Right lung (tissue), 10 donors: ENCODE results near the gene ADAR. TPM values are rescaled to one million over a fixed set of nuclear protein-coding genes. Genes with fewer than 3 reads are reported as not detected.
A peak's percentile ranks its signal among the peaks of the same experiment; 100 is the strongest.
"Not testable (repeated sequence)": the region's sequence is repeated elsewhere in the genome, so short reads cannot be mapped to it uniquely, and the experiment has no call there.

Experiments
- DNase-seq, 2 donors: peaks; one replicate each; pipeline ENCODE4 v3.0.0-alpha.2; 2013
- long read RNA-seq, 8 donors: transcript quantifications; one replicate each; lab custom pipeline, GENCODE V29; 2026
- polyA plus RNA-seq, 5 donors: library from polyadenylated mRNA; unstranded; fragments of 120-200 nt; gene quantifications; one replicate each; pipeline versions ENCODE4 v1.2.1 to v1.2.3, GENCODE V29; 2013; ENCODE audit warnings: inconsistent platforms in 1 of 5, low replicate concordance in 1 of 5; ENCODE audit not compliant: insufficient read length in 5 of 5, insufficient read depth in 1 of 5

ADAR gene
- 100 to 1,000 TPM; 123 to 154 (median 139) TPM for polyA plus RNA-seq
- long read RNA-seq, donor 1, full-length matches to known transcripts = 5 of 46 reads
- long read RNA-seq, donor 1, partial matches to known transcripts = 41 of 46 reads
- long read RNA-seq, donor 1, other reads (novel, unspliced or antisense) = 0 of 46 reads
- long read RNA-seq, donor 2, full-length matches to known transcripts = 2 of 7 reads
- long read RNA-seq, donor 2, partial matches to known transcripts = 5 of 7 reads
- long read RNA-seq, donor 2, other reads (novel, unspliced or antisense) = 0 of 7 reads
- long read RNA-seq, donor 3, full-length matches to known transcripts = 3 of 13 reads
- long read RNA-seq, donor 3, partial matches to known transcripts = 10 of 13 reads
- long read RNA-seq, donor 3, other reads (novel, unspliced or antisense) = 0 of 13 reads
- long read RNA-seq, donor 4, full-length matches to known transcripts = 4 of 29 reads
- long read RNA-seq, donor 4, partial matches to known transcripts = 25 of 29 reads
- long read RNA-seq, donor 4, other reads (novel, unspliced or antisense) = 0 of 29 reads
- long read RNA-seq, donor 5, full-length matches to known transcripts = 8 of 52 reads
- long read RNA-seq, donor 5, partial matches to known transcripts = 44 of 52 reads
- long read RNA-seq, donor 5, other reads (novel, unspliced or antisense) = 0 of 52 reads
- long read RNA-seq, donor 6, full-length matches to known transcripts = 9 of 22 reads
- long read RNA-seq, donor 6, partial matches to known transcripts = 13 of 22 reads
- long read RNA-seq, donor 6, other reads (novel, unspliced or antisense) = 0 of 22 reads
- long read RNA-seq, donor 7, full-length matches to known transcripts = 6 of 25 reads
- long read RNA-seq, donor 7, partial matches to known transcripts = 19 of 25 reads
- long read RNA-seq, donor 7, other reads (novel, unspliced or antisense) = 0 of 25 reads
- long read RNA-seq, donor 8, full-length matches to known transcripts = 2 of 2 reads
- long read RNA-seq, donor 8, partial matches to known transcripts = 0 of 2 reads
- long read RNA-seq, donor 8, other reads (novel, unspliced or antisense) = 0 of 2 reads

GRCh38 chr1:154607609-154608396, at the start of gene ADAR:
TSS of gene ADAR (minus strand) at chr1:154608186. CDS start at chr1:154608006, 180 bp downstream.
- peak; percentile 95 to 96 for DNase-seq

- DNase-seq = no peak
Measured at GRCh38 chr1:154657556-154657955, 49.6 kb upstream of the ADAR start.

GRCh38 chr1:154652893-154653292, 44.9 kb upstream of the ADAR start:
- no peak for DNase-seq

GRCh38 chr1:154644724-154645123, 36.7 kb upstream of the ADAR start:
- DNase-seq = not testable (repeated sequence)

GRCh38 chr1:154641534-154641933, 33.5 kb upstream of the ADAR start:
- DNase-seq = no peak

- no peak for DNase-seq
Measured at GRCh38 chr1:154639876-154640275, 31.9 kb upstream of the ADAR start.

- DNase-seq = no peak
Measured at GRCh38 chr1:154635171-154635570, 27.2 kb upstream of the ADAR start.

- no peak for DNase-seq
Measured at GRCh38 chr1:154629675-154630073, 21.7 kb upstream of the ADAR start.

- no peak for DNase-seq
Measured at GRCh38 chr1:154629061-154629674, 21.2 kb upstream of the ADAR start.

- no peak for DNase-seq
Measured at GRCh38 chr1:154628121-154628405, 20.1 kb upstream of the ADAR start.

- peak; percentile 85 to 89 for DNase-seq
Measured at GRCh38 chr1:154627257-154628120, 19.5 kb upstream of the ADAR start.

- DNase-seq = peak; percentile 11 to 20
Measured at GRCh38 chr1:154626456-154627256, 18.7 kb upstream of the ADAR start.

GRCh38 chr1:154624746-154625643, 17.0 kb upstream of the ADAR start:
- no peak for DNase-seq

GRCh38 chr1:154623358-154623757, 15.4 kb upstream of the ADAR start:
- no peak for DNase-seq

GRCh38 chr1:154622503-154623039, 14.6 kb upstream of the ADAR start:
- DNase-seq = no peak

- no peak for DNase-seq
Measured at GRCh38 chr1:154621875-154622274, 13.9 kb upstream of the ADAR start.

- DNase-seq = no peak
Measured at GRCh38 chr1:154620751-154621150, 12.8 kb upstream of the ADAR start.
